Hematopoietic multipotent progenitor cell treated with erythropoietin and hydrocortisone succinate and interleukin-3 and kit ligand, for 6 days (in vitro differentiated cells): ENCODE measurements around the gene MGARP.
"Not testable (repeated sequence)": the region's sequence is repeated elsewhere in the genome, so short reads cannot be mapped to it uniquely, and the experiment has no call there.

Experiments used
- DNase-seq: peaks from one replicate; pipeline ENCODE4 v3.0.0-alpha.2; 2015

The MGARP gene

DNA sequence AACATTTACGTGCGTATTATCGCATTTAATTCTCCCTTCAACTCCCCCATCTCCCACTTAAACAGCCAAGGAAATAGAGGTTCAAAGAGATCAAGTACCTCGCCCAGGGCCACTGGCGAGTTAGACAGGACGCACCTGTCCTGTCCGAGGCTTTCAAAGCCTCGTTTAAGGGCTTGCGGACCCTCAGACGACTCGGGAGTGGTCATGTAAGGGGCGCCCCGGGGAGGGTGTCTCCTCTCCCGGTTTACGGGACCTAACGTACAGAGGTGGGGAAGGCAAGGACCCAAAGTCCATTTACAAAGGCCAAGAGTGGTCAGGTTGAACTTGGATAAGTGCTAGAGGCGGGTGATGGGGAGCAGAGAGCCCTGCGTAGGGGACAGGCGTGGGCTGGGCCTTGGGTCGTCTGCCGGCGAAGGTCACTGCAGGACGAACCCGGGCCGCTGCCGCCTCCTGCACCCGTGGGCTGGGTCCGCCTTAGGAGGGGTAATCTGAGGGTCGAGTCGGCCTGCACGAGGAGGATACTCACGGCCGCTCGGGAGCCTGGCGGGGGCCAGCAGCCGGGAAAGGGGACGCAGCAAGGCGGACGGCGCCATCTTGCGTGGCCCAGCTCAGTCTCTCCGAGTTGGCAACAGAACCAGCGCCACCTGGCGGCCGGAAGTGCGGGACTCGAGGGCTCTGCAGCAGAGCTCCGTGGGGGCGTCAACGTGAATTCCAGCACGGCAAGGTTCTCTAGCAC, 15.3 kb upstream of the MGARP start:
- DNase-seq = peak; percentile 97

DNA sequence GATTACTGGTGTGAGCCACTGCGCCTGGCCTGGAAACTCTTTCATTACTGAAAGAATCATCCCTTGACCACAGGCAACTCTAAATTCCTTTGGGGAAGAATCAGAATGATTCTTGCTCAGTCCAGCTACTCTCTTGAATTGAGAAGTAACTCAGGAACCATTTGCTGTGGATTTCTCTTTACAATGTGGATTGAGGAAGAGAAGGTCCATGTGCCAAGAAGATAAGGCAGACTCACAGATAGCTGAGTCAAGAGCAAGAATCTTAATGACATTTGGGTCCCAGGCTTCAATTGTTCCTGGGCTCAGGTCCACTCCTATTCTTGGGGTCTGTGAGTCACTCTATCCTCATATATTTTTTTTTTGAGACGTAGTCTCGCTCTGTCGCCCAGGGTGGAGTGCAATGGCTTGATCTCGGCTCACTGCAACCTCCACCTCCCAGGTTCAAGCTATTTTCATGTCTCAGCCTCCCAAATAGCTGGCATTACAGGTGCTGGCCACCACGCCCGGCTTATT, 6.2 kb upstream of the MGARP start:
- no peak for DNase-seq

DNA sequence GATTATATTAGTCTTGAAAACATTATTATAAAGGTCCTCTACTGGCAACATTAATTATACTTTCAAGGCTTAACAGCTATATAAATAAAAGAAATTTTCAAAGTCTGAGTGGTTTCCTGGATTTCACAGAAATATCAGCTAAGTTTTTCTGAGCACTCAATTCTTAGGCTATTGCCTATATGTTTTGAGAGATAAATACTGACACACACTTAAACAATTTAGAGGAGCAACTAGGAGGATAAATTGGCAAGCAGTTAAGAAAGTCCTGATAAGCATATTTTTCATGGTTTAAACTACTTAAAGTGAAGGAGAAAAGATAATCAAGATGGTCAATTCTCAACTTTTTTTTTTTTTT, 2.7 kb upstream of the MGARP start:
- DNase-seq = no peak

DNA sequence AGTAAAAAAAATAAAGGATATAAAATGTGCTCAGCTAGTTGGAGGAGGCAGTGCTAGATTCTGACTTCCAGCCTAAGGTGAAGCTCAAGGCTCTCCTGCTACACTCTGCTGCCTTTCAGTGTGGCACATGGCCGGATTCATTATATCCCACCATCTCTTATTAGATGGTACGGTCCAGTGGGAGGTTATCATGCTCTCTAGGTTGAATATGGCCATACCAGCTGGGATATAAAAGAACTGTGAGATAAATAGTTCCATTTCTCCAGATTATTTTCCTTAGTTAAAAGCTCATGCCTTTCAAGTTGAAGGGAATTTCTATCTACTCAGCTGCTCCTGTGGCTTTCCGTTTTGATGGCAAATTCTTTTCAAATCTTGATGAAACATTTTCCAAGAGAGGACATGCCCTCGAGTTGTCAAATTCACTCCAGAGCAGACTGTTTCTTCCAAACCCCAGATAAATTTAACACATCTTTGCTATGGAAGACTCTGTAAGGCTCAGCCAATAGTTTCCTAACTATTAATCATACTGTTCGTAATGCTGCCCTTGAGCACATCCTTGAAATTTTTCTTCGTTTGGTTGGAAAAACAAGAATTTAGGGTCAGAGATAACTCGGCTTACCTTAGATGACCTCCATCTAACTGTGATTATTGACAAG, 2.2 kb upstream of the MGARP start:
- DNase-seq = no peak

DNA sequence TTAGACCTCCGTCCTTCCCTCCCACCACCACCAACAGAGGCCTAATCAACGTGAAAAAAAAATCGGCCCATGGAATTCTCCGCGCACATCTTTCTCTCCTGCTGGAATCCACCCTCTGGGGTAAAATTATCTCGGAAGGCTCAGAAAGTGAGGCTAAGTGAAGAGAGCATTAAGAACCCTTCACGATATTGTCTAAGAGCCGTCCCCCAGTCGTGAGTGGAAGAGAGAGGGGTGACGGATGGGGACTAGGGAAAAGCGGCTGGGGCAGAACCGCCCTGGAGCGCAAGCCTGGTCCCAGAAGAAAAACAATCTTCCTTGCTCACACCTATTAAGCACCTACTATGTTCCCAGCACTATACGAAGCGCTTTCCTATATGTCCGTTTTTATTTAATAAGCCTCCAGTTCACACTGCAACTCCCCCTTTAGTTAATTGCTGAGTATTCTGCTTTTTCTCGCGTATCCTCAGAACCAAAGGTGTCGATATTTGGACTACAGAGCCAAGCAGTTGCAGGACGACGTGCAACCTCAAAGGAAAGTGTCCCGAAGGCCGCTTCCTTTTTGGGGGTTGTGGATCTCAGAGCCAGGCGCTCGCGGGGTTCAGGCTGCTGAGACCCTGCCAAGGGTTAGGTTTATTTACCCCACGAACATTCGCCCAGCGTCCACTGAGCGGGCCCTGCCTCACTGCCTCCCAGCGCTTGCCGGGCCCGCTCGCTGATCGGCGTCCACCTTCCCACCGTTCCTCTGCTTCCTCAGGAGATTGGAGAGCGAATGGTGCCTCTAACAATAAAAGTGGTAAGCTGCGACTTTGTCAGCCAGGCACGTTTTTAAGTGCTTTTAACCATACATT, 889 bp downstream of the MGARP start:
- no peak for DNase-seq

DNA sequence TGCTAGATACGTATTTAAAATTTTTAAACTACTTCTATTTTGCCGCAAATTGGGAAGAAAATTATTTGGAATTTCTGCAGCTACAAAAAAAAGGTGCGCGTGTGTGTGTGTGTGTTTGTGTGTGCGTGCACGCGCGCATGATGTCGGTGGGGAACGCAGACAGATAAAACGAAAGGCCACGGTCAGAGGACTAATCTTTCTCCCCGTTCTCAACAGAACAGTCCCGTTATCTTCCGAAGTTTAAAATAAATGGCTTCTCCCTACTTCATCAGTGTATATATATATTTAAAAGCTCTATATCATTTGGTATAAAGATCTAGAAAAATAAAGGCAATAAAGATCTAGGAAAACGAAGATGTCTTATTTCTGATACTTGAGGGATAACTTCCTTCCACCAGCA, 1.5 kb downstream of the MGARP start:
- DNase-seq = no peak

DNA sequence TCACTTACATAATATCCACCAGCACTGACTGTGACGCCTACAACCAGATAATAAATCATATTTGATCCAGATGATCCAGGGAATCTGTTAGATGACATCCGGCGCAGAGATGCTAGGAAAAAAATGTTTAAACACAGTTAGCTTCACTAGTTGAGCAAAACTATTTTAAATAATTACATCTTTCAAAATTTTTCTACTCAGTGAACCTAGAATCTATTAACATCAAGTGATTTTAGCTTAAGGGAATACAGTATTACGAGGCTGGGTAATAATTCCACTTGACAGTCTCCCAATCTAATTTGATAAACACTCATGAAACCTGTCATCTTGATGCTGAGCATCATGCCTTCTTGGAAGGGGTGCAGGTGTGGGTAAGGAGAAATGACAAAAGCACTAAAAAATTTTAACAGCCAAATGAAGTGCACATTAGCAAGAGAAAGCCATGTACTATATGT, 4.7 kb downstream of the MGARP start:
- no peak for DNase-seq

DNA sequence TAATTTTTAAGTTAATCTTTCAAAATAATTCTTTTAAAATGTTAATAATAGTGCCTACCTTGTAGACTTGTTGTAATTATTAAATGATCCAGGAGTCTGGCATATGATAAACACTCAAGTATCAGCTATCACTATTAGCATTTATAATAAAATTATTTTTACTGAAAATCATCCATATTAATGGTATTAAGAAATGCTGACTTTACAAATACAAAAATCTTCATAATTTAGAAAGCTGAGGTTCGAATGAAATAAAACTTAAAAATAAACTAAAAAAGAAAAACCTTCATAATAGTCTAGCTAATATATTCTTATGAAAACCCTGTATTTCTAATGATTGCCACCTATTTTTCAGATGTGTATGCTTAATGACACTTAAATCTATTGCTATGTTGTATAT, 5.2 kb downstream of the MGARP start:
- DNase-seq = no peak

DNA sequence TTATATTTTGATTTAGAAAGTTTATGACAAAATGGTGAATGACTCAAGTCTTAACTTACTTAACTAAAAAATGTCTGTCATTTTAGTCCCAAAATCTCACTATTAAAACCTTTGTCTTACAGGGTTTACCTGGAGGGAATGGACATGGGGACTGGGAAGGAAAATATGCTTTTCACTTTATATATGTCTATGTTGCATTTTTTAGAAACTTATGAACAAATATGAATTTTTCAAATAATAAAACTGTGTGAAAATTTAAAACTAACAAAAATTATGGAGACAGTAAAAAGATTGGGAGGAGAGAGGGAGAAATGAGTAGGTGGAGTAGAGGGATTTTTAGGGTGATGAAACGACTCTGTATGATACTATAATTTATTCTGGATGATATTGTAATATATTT, 6.2 kb downstream of the MGARP start:
- no peak for DNase-seq

DNA sequence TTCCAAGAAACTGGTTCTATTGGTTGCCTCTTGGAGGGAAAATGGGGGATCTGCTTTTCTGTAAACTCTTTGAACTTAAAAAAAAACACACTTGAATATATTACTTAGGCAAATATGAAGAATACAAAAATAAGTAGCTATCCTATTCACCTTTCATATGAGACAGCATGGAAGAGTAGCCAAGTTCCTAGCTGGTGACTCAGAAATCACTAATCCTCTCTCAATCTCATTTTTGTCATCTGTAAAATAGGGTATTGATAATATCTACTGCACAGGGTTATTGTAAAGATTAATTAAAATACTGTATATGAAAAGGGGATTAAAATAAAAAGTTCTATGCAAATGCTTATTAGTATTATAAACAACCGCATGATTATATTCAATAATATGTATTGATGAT, 12.7 kb downstream of the MGARP start:
- DNase-seq = no peak

DNA sequence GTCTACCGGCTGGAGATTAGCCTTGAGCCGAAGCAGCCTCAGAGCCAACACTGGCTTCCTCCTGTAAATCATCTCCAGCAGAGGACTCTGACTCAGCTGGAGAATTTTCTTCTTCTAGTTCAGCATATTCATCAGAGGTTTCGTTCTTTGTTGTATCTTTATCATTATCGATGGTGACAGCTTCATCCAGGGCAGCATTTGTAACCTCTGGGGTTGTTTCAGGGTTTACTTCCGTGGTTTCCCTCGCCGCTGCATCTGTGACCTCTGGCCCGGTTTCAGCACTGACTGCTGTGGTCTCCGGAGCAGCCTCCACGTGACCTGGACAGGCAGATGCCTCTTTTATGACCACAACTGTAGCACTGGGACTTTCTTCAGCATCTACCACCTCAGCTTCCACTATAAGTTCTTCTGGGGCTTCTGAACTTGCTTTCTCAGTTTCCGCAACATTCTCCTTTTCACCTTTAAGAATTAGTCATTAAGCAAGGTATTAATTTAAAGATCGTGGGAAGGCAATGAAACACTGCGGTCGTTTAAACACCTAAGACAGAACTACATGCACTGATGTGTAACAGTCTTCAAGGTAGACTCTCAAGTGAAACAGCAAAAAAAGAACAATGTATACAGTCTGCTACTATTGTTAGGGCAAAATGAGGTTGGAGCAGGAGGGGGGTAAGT, 13.3 kb downstream of the MGARP start:
- peak; percentile 89 for DNase-seq

DNA sequence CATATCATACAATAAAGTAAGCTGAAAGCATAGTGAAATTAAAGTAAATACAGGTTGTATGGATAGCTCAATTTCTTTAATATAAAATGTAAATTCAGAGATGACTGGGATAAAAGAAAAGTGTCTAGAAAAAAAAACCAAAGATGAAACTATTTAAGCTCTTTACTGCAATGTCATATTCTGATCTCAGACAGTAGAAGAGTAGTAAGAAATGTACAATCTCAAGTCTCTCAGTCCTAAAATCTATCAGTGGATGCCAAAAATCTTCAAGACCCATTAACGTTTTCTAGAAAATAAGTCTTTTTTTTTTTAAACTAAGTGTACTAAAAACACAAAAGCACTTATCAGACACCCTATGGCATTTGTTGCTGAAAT, 13.8 kb downstream of the MGARP start:
- no peak for DNase-seq

DNA sequence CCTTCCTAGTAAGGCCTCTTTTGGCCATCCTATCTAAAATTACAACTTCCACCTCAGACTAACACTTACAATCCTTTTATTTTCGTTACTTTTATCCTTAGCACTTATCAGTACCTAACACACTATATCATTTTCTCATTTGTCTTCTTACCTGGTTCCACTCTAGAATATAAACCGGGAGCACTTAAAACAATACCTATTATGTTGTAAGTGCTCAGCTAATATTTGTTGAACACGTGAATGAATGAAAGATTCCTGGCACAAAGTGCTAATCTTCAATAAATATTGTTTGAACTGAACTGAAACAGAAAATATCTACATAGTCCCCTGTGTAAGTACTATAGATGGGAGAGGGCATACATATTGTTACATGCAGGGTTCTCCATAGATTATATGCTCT, 14.4 kb downstream of the MGARP start:
- no peak for DNase-seq

DNA sequence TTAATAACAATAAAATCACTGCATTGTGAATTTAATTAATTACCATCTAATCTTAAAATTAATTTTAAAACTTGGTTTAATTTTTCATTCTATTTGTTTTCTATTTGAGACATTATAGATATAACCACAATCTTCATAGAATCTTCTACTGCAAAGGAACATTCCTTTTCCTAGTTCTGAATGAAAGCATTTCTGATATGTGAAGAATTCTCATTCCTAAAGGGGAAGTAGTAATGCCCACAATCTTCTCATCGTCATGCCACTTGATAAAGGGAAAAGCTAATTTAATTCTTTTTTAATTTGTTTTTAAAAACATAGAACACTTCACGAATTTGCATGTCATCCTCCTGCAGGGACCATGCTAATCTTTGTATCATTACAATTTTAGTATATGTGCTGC, 23.7 kb downstream of the MGARP start:
- DNase-seq = no peak

DNA sequence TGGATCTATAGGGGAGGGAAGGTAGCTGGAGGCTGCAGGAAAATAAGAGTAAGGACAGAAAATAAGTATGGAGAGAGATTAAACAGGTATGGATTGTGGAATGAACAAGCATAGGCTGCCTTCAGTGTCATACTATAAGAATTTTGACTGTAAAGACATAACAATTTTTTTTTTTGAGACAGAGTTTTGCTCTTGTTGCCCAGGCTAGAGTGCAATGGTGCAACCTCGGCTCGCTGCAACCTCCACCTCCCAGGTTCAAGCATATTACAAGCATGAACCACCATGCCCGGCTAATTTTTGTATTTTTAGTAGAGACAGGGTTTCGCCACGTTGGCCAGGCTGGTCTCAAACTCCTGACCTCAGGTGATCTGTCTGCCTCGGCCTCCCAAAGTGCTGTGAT, 24.4 kb downstream of the MGARP start:
- not testable (repeated sequence) for DNase-seq

DNA sequence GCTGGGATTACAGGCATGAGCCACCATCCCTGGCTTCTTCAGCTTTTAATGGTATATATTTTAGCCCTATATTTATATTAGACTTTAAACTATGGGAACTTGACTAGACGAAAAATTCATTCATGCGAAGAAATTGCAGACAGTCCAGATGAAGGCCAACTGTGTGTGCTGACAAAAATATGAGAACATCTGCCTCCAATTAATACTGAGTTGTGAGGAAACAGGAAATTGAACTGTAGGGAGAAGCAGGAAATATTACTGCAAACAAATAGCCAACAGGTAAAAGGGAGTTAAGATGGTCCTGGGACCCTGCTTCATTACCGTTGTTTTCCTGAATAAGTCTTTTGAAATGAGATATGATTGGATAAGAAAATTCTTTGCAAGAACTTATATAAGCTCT, 26.3 kb downstream of the MGARP start:
- DNase-seq = no peak

DNA sequence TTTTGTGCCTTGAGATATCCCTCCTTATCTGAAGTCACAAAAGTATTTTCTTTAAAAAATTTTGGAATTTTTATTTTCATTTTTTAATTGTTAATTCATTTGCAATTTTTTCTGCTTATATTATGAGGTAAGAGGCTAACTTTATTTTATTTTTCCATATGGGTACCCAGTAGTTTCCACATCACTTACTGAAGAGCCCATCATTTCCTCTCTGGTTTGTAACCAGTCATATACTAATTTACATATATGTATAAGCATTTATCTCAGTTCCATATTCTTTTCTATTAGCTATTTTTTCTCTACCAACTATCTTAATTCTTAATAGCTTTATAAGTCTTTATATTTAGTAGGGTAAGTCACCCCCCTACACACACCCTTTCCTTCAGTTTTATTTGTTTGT, 27.0 kb downstream of the MGARP start:
- DNase-seq = no peak

DNA sequence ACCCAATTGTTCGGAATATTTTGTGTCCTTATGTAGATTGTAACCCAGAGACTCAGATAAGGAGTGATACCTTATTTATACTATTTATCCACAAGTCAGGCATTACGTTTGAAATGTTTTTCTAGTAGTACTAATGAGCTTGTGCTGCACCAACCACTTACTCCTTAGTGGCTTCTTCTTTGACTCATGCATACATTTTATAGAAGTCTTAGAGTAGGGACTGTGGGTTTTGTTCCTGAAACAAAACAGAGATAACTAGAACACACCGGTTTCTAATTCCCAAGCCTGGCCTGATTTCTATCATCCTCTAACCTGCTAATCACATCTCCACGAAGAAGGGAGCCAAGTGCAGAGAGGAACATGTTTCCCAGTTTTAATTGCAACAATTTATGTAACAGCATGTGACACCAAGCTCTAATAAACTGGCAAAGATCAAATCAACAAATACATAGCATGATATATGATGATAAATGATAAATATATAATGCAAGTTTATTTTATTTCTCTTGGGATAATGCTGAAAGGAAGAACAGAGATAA, 32.3 kb downstream of the MGARP start:
- no peak for DNase-seq

DNA sequence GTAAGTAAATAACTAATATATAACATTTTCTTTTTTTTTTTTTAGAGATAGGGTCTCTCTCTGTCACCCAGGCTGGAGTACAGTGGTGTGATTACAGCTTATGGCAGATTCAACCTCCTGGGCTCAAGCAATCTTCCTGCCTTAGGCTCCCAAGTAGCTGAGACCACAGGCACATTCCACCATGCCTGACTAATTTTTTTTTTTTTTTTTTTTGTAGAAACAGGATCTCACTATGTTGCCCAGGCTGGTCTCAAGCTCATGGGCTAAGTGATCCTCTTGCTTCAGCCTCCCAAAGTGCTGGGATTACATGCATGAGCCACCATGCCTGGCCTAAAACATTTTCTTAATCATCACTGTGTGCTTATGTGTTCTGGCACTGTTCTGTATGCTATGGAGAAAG, 32.8 kb downstream of the MGARP start:
- no peak for DNase-seq

DNA sequence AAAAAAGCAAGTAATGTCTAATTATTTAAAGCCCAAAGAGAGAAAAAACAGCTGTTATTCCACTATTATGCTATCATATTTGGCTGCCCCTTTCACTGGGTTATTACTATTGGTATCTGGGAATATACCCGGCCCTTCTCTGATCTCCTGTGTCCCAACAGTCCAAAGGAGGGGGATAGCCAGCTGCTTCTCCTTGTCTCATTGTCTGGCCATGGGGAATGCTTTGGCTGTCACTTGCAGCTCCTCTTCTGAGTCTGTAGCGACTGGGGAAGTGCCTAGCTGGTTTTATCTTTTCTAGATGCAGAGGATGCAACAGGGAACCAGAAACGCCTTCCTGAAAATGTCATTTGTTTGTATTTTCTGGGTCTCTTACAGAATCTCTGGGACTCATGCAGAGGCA, 33.9 kb downstream of the MGARP start:
- no peak for DNase-seq

DNA sequence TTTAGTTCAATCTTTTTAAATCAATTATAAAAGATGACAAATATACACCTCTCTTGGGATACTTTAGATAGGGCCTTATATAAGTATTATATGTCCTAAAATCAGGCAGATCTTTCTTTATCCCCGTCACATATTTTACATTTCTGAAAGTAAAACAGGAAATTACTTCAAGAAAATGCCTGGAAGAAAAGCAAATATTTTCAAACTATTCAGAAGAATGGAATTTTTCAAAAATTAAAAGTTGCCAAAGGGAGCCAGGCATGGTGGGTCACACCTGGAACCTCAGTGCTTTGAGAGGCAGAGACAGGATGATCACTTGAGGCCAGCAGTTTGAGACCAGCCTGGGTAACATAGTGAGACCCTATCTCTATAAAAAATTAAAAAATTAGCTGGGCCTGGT, 34.4 kb downstream of the MGARP start:
- DNase-seq = no peak

DNA sequence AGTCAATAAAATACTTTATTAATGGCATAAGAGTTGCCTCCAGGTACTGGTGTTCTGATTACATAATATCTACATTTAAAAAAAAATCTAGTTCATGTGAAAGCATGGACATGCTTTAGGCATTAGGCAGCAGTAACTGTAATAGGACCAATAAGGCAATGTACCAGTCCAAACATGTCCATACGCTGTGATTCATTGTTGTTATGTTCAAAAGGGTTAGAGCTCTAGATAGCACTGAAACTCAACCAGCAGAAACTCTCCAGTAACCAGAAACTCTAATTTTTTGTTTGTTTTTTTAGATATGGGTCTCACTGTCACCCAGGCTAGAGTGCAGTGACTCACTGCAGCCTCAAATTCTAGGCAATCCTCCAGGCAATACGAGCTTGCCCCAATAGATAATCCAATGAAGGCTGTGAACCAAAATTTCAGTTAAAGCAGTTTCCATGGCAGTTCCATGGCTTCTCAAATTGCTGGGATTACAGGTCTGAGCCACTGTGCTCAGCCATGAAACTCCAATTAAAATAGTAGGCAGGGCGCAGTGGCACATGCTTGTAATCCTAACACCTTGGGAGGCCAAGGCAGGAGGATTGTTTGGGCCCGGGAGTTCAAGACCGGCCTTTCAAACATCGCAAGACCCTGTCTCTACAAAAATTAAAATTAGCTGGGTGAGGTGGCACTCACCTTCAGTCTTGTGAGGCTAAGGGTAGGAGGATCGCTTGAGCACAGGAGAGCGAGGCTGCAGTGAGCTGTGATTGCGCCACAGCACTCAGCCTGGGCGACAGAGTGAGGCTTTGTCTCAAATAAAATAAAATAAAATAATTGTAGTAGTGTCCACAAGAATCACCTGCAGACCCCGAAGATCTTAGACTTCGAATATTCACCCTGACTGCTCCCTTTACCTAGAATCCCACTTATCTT, 36.3 kb downstream of the MGARP start:
- DNase-seq = peak; percentile 57
